ENCODE measurements around the gene FMNL2.

FMNL2 gene

GRCh38 chr2:152603166-152603565, 268.2 kb downstream of the FMNL2 start:
- H2AFZ ChIP-seq (ENCODE audit: low read depth, low read length), result no peak overlapping the region
- no peak overlapping the region for H3K4me3 ChIP-seq (ENCODE audit: low read depth in 1 of 2, low read length in 2 of 2)
- no peaks in the 10 kb centered on the region for H3K27me3 ChIP-seq (ENCODE audit: insufficient read depth, low read length, poor library complexity)
- TF ChIP-seq CTCF (IDR thresholded peaks at IDR 0.05; ENCODE audit: borderline replicate concordance, extremely low read depth, low read length, poor library complexity, severe bottlenecking), result no peak
- TF ChIP-seq EZH2 (IDR thresholded peaks at IDR 0.05; ENCODE audit: borderline replicate concordance, low read depth, low read length, severe bottlenecking), result no peak
- no peaks in the 10 kb centered on the region for H3K36me3 ChIP-seq (ENCODE audit: insufficient read depth, low read length)
- peaks cover 5% of the 10 kb centered on the region; the same call in 1 of the 2 replicates for H3K4me1 ChIP-seq (ENCODE audit: insufficient read depth, low read length)
- DNase-seq (no peak), ATAC-seq (ENCODE audit: insufficient read depth, low read depth) (no peak)
- no peaks in the 10 kb centered on the region for H3K9me3 ChIP-seq (ENCODE audit: insufficient read depth, low read length, severe bottlenecking)
- H3K27ac ChIP-seq (ENCODE audit: low read length), result no peak overlapping the region
- H3K4me2 ChIP-seq (ENCODE audit: insufficient read depth, low read length), result no peak overlapping the region
- no peak overlapping the region for H3K9ac ChIP-seq (ENCODE audit: low read depth, low read length)
- no peaks in the 10 kb centered on the region for H4K20me1 ChIP-seq (ENCODE audit: insufficient read depth, low read length)
- no peaks in the 10 kb centered on the region for H3K79me2 ChIP-seq (ENCODE audit: insufficient read depth, low read length)

GRCh38 chr2:152606081-152606480, 271.1 kb downstream of the FMNL2 start:
- Histone ChIP-seq H4K20me1 (ENCODE audit: insufficient read depth, low read length) (no peaks in the 10 kb centered on the region), H3K36me3 (ENCODE audit: insufficient read depth, low read length) (no peaks in the 10 kb centered on the region), H3K79me2 (ENCODE audit: insufficient read depth, low read length) (no peaks in the 10 kb centered on the region), H3K4me3 (ENCODE audit: low read depth in 1 of 2, low read length in 2 of 2) (no peak overlapping the region), H3K9me3 (ENCODE audit: insufficient read depth, low read length, severe bottlenecking) (no peaks in the 10 kb centered on the region), H3K27ac (ENCODE audit: low read length) (no peak overlapping the region), H3K4me1 (ENCODE audit: insufficient read depth, low read length) (peaks cover 5% of the 10 kb centered on the region; the same call in 1 of the 2 replicates), H2AFZ (ENCODE audit: low read depth, low read length) (no peak overlapping the region), H3K4me2 (ENCODE audit: insufficient read depth, low read length) (no peak overlapping the region), H3K27me3 (ENCODE audit: insufficient read depth, low read length, poor library complexity) (no peaks in the 10 kb centered on the region), H3K9ac (ENCODE audit: low read depth, low read length) (no peak overlapping the region)
- no peak for ATAC-seq (ENCODE audit: insufficient read depth, low read depth)
- no peak for DNase-seq
- TF ChIP-seq CTCF (IDR thresholded peaks at IDR 0.05; ENCODE audit: borderline replicate concordance, extremely low read depth, low read length, poor library complexity, severe bottlenecking) (no peak), EZH2 (IDR thresholded peaks at IDR 0.05; ENCODE audit: borderline replicate concordance, low read depth, low read length, severe bottlenecking) (no peak)

GRCh38 chr2:152606941-152607340, 272.0 kb downstream of the FMNL2 start:
- Histone ChIP-seq H3K9ac (ENCODE audit: low read depth, low read length) (no peak overlapping the region), H3K9me3 (ENCODE audit: insufficient read depth, low read length, severe bottlenecking) (no peaks in the 10 kb centered on the region), H3K27ac (ENCODE audit: low read length) (no peak overlapping the region), H2AFZ (ENCODE audit: low read depth, low read length) (no peak overlapping the region), H3K4me3 (ENCODE audit: low read depth in 1 of 2, low read length in 2 of 2) (no peak overlapping the region), H4K20me1 (ENCODE audit: insufficient read depth, low read length) (no peaks in the 10 kb centered on the region), H3K4me2 (ENCODE audit: insufficient read depth, low read length) (no peak overlapping the region), H3K27me3 (ENCODE audit: insufficient read depth, low read length, poor library complexity) (no peaks in the 10 kb centered on the region), H3K36me3 (ENCODE audit: insufficient read depth, low read length) (no peaks in the 10 kb centered on the region), H3K79me2 (ENCODE audit: insufficient read depth, low read length) (no peaks in the 10 kb centered on the region), H3K4me1 (ENCODE audit: insufficient read depth, low read length) (peaks cover 5% of the 10 kb centered on the region; the same call in 1 of the 2 replicates)
- DNase-seq, result no peak
- no peak for ATAC-seq (ENCODE audit: insufficient read depth, low read depth)
- TF ChIP-seq CTCF (IDR thresholded peaks at IDR 0.05; ENCODE audit: borderline replicate concordance, extremely low read depth, low read length, poor library complexity, severe bottlenecking) (no peak), EZH2 (IDR thresholded peaks at IDR 0.05; ENCODE audit: borderline replicate concordance, low read depth, low read length, severe bottlenecking) (no peak)
